Skeletal muscle cell (primary cell): ENCODE measurements around the gene IGDCC3.
"Not testable (repeated sequence)": the region's sequence is repeated elsewhere in the genome, so short reads cannot be mapped to it uniquely, and the experiment has no call there.

Experiments
- DNase-seq: peaks from one replicate; pipeline ENCODE4 v3.0.0-alpha.2; 2010; ENCODE audit warnings: low read depth
- H3K4me3 ChIP-seq: 2 replicates; pipeline ENCODE4 v1.5.1; 2011; ENCODE audit warnings: low read depth, mild to moderate bottlenecking, control low read depth, low read length, moderate library complexity

Gene IGDCC3

GRCh38 chr15:65408324-65409035 is 30.7 kb upstream of the IGDCC3 start:
- no peak overlapping the region for H3K4me3 ChIP-seq
- no peak for DNase-seq

- no peak for DNase-seq
- H3K4me3 ChIP-seq: no peak overlapping the region
These were observed 28.7 kb upstream of the IGDCC3 start for GRCh38 chr15:65406424-65407000.

- DNase-seq: no peak
- H3K4me3 ChIP-seq: no peak overlapping the region
These were observed 28.1 kb upstream of the IGDCC3 start for GRCh38 chr15:65405791-65406423.

GRCh38 chr15:65404186-65404872 is 26.5 kb upstream of the IGDCC3 start:
- H3K4me3 ChIP-seq: no peak overlapping the region
- no peak for DNase-seq

- no peak for DNase-seq
- no peak overlapping the region for H3K4me3 ChIP-seq
These were observed 25.2 kb upstream of the IGDCC3 start for GRCh38 chr15:65402961-65403360.

DNA sequence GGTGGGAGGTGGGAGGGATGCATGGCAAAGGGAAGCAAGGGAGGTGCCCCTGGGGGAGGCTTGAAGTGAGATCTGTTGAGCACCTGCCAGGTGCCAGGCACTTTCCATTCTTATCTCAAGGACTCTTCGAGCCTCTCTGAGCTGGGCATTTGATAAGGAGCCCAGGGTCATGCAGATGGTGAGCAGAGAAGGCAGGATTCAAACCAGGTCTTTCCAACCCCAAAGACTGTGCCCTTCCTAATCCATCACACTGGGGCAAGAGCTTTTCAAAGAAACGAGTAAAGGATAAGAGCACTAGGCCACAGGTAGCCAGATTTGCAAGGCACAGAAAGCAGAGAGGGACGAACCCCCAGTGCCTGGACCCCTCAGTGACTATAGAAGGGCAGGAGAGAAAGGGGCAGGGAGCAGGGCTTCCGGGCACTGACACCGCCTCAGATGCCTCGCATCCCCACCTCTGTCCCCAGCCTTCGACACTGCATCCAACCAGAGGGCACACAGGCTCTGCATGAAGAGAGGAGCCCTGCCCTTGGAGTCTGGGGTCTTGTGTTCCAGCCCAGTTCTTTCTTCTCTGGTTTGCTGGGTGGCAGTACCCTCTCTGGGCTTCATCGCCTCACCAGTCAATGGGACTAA is 23.9 kb upstream of the IGDCC3 start:
- DNase-seq: no peak
- H3K4me3 ChIP-seq: no peak overlapping the region

GRCh38 chr15:65400760-65401610 is 23.2 kb upstream of the IGDCC3 start:
- DNase-seq: peak; percentile 39
- no peak overlapping the region for H3K4me3 ChIP-seq

GRCh38 chr15:65399997-65400396 is 22.2 kb upstream of the IGDCC3 start:
- H3K4me3 ChIP-seq: no peak overlapping the region
- DNase-seq: no peak

GRCh38 chr15:65399001-65399706 is 21.4 kb upstream of the IGDCC3 start:
- DNase-seq: no peak
- H3K4me3 ChIP-seq: no peak overlapping the region

DNA sequence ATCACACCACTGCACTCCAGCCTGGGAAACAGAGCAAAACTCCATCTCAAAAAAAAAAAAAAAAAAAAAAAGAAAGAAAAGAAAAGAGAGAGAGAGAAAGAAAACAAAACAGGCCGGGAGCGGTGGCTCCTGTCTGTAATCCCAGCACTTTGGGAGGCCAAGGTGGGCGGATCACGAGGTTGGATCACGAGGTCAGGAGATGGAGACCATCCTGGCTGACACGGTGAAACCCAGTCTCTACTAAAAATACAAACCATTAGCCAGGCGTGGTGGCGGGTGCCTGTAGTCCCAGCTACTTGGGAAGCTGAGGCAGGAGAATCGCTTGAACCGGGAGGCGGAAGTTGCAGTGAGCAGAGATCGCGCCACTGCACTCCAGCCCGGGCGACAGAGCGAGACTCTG is 20.7 kb upstream of the IGDCC3 start:
- DNase-seq, H3K4me3 ChIP-seq: not testable (repeated sequence)

DNA sequence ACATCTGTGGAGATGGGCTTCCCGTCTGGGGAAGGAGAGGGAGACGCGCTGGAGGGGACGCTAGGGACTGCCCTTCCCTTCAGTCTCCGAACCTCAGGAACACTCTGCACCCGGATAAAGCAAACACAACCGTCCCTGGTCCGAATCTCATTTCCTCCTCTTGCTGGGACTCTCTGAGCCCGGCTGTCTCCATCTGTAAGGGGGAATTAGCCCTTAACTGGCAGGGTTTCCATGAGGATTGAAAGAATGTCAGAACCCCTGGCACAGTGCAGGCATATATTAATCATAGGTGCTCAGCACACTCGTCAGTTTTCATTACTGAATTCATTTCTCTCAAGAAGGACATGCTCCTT is 19.1 kb upstream of the IGDCC3 start:
- DNase-seq: no peak
- no peak overlapping the region for H3K4me3 ChIP-seq

DNA sequence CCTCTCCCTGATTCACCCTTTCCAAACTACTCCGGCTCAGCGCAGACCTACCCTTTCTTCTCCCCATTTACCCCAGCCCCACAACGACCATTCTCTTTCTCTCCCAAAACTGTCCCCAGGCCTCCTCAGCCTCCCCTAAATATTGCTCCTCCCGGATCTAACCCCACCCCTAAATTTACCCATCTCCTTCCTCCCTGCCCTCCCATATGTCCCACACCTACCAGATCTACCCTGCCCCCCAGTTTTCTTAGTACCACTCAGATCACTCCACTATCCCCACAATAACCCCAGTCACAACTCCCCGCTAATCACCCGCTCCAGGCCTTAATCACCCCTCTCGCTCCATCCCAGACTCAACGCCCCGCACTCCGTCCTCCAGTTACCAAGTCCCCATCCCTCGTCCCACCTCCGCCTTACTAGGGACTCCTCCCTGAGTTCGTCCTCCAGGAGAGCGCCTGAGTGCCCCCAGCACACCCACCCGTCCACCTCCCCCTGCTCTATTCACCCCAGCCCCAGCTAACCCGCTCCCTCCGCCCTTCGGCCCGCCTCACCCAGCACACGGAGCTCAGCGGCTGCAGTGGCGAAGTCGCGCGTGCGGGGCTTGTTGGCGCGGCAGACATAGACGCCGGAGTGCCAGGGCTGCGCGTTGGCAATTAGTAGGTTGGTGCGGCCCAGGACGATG is 18.6 kb upstream of the IGDCC3 start:
- H3K4me3 ChIP-seq: no peak overlapping the region
- no peak for DNase-seq

- H3K4me3 ChIP-seq: no peak overlapping the region
- DNase-seq: no peak
These were observed 17.9 kb upstream of the IGDCC3 start for GRCh38 chr15:65395567-65396202.

DNA sequence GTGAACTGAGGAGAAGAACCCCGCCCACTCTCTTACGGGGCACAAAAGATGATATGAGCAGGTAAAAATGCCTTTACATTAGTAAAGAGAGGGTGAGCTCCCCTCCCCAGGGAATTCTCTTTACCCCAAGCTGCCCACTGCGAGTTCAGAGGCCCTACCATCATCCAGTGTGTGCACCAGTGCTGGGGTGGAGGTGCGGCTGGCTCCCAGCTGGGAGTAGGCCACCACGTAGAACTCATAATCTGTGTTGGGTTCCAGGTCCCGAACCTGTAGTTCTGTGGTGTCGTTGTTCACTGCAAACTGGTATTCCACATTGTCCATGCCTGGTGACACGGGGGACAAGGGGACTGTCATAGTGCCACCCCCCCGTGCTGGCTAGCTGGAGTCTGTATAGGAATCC is 17.1 kb upstream of the IGDCC3 start:
- DNase-seq: no peak

GRCh38 chr15:65394280-65394789 is 16.5 kb upstream of the IGDCC3 start:
- H3K4me3 ChIP-seq: no peak overlapping the region
- no peak for DNase-seq

More for the DNA sequence above, 17.1 kb upstream of the IGDCC3 start:
- no peak overlapping the region for H3K4me3 ChIP-seq

DNA sequence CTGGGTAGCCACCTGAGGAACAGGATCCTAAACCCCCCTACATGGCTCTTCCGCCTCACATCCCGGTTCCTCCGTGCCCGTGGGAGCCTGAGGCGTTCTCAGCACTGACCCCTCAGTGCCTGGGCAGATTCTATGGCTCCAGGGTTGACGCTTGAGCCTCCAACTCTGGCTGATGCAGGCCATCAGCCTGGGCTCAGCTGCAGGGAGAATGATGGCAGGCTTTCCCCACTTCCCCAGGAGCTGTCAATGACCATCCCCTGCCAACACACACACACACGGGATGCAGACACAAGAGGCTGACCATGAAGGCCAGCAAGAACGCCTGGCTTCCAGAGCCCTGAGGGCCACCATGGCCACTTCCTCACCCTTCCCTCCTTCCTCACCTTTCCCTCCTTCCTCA is 15.8 kb upstream of the IGDCC3 start:
- H3K4me3 ChIP-seq: no peak overlapping the region
- DNase-seq: no peak

DNA sequence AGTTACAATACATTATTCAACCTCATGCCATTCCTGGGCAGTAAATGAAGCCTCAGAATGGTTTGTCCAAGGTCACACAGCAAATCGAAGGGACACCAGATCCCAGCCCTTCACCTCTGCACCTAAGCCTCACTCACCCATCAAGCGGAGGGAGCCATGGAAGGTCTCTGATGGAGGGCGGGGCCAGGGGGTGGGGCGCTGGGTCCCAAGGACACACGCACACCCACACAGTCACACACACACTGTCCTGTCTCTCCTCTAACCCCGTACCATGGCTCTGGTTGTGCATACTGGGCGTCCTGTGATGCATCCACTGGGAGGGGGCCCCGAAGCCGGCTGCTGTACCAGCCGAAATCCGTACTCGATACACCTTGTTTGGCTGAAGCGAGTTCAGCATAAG is 15.3 kb upstream of the IGDCC3 start:
- DNase-seq: no peak
- H3K4me3 ChIP-seq: no peak overlapping the region
